GM21737 (cell line): ENCODE data around the gene PLEKHA6.

Experiments
- ATAC-seq: cut with Tn5 transposase; IDR thresholded peaks from one replicate; pipeline ENCODE4 v1.9.1; 2021; ENCODE audit warnings: mild to moderate bottlenecking, moderate library complexity; ENCODE audit not compliant: unreplicated experiment

PLEKHA6 gene

GRCh38 chr1:204356997-204357396 is 2.7 kb downstream of the PLEKHA6 start:
- ATAC-seq: no peak

- no peak for ATAC-seq
Observed at GRCh38 chr1:204355913-204356312, 3.8 kb downstream of the PLEKHA6 start.

GRCh38 chr1:204354579-204354978 is 5.2 kb downstream of the PLEKHA6 start:
- no peak for ATAC-seq

GRCh38 chr1:204353213-204353910 is 6.4 kb downstream of the PLEKHA6 start:
- no peak for ATAC-seq

GRCh38 chr1:204350857-204351573 is 8.7 kb downstream of the PLEKHA6 start:
- no peak for ATAC-seq

GRCh38 chr1:204350312-204350711 is 9.4 kb downstream of the PLEKHA6 start:
- no peak for ATAC-seq

GRCh38 chr1:204349602-204350001 is 10.1 kb downstream of the PLEKHA6 start:
- ATAC-seq: no peak

- ATAC-seq: no peak
Observed at GRCh38 chr1:204348722-204349121, 11.0 kb downstream of the PLEKHA6 start.

- no peak for ATAC-seq
Observed at GRCh38 chr1:204348242-204348641, 11.5 kb downstream of the PLEKHA6 start.

GRCh38 chr1:204345941-204346645 is 13.6 kb downstream of the PLEKHA6 start:
- ATAC-seq: no peak

- no peak for ATAC-seq
Observed at GRCh38 chr1:204345438-204345841, 14.3 kb downstream of the PLEKHA6 start.

- no peak for ATAC-seq
Observed at GRCh38 chr1:204344665-204345355, 14.9 kb downstream of the PLEKHA6 start.

GRCh38 chr1:204343802-204344201 is 15.9 kb downstream of the PLEKHA6 start:
- no peak for ATAC-seq

- no peak for ATAC-seq
Observed at GRCh38 chr1:204343247-204343646, 16.5 kb downstream of the PLEKHA6 start.

GRCh38 chr1:204342310-204342709 is 17.4 kb downstream of the PLEKHA6 start:
- no peak for ATAC-seq

GRCh38 chr1:204341380-204341779 is 18.3 kb downstream of the PLEKHA6 start:
- no peak for ATAC-seq

GRCh38 chr1:204340081-204340889 is 19.4 kb downstream of the PLEKHA6 start:
- no peak for ATAC-seq

GRCh38 chr1:204339541-204339940 is 20.2 kb downstream of the PLEKHA6 start:
- ATAC-seq: no peak

GRCh38 chr1:204338997-204339396 is 20.7 kb downstream of the PLEKHA6 start:
- ATAC-seq: no peak

- no peak for ATAC-seq
Observed at GRCh38 chr1:204338360-204338759, 21.4 kb downstream of the PLEKHA6 start.
